NCI-H2081 treated with DMSO at 0.1 percent for 48 hours (cell line): Measurements from ENCODE around the gene TMEM236.

Source experiments
- DNase-seq: peaks from one replicate; lab custom pipeline; 2025; lab: John Stamatoyannopoulos, UW

The TMEM236 gene

DNA sequence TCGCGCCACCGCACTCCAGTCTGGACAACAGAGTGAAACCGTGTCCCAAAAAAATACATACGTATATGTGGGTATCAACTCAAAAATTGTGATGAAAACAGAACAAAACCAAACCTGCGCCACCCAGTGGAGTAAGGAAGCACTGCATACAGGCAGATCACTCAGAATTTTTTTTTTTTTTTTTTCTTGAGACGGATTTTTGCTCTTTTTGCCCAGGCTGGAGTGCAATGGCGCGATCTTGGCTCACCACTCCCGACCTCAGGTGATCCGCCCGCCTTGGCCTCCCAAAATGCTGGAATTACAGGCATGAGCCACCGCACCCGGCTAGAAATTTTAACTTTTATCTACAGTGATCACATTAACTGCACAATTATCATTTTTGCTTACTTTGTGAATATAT lies 9.1 kb upstream of the TMEM236 start:
- DNase-seq: no peak

DNA sequence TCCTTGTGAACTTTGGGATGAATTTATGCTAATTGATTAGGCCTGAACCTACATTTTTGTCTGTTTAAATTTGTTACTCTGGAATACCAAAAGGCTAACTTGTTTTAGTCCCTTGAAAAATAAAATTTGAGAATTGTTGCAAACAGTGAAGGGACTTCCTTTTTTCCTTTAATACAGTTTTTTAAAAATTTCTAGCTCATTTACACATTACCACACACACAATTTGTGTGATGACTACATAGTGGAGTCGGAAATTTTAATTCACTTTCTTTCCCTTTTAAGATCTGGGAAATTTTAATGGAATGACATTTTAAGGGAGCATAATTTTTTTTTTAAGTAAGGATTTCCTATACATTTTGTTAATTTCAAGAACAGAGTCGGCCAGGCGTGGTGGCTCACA lies 8.6 kb upstream of the TMEM236 start:
- no peak for DNase-seq

DNA sequence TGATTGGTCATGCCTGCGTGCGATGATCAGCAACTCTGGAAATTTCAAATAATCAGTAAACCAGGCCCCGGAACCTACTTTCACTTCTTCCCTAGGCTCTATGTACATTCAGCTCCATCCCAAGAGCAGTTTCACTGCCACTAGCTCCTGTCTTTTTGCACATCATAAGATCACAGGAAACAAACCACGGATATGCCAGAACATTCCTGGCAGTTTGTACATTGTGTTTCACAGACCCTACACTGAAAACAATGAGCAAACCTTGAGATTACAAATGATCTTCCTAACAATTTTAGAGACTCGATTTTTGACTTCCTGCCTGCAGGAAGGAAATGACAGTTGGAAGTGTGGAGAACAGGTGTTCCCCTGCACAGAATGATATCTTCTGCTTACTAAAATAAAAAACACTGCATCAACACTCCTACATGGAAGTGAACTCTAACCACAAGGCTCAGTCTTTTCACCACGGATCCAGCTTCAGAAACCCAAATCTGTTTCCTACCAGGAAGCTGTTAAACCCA lies 7.6 kb upstream of the TMEM236 start:
- DNase-seq: no peak

GRCh38 chr10:17747883-17748550 lies 4.0 kb upstream of the TMEM236 start:
- no peak for DNase-seq

GRCh38 chr10:17749890-17750289 lies 2.1 kb upstream of the TMEM236 start:
- DNase-seq: no peak

DNA sequence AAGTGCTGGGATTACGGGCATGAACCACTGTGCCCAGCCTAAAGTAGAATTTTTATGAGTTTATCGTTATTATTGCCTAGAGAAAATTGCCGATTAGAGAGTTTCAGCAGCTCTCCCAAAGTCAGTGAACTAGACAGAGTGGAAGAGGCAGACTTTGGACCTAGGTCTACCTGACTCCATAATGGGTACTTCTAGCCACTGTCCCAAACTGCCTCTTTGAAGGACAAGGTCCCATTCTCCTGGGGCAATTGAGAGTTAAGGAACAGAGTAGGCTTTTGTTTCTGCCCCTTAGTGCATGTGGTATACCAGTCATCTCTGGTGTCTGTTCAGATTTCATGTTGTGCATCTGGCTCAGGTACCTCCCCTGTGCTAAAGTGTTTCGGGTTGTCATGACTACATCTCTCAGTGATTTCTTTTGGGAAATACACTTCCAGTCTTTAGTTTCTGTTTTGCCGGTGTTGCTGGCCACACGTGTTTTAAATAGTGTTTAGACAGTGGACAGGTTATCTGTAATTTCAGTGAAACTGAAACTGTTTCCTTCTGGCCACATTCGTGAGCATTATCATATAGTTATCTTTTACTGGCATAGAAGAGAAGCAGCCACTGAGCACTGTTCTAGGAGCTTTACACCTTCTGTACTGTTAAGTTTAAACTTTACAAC lies 4.7 kb downstream of the TMEM236 start:
- no peak for DNase-seq

GRCh38 chr10:17758200-17758599 lies 6.2 kb downstream of the TMEM236 start:
- DNase-seq: no peak

- no peak for DNase-seq
Measured at GRCh38 chr10:17758896-17759295, 6.9 kb downstream of the TMEM236 start.

DNA sequence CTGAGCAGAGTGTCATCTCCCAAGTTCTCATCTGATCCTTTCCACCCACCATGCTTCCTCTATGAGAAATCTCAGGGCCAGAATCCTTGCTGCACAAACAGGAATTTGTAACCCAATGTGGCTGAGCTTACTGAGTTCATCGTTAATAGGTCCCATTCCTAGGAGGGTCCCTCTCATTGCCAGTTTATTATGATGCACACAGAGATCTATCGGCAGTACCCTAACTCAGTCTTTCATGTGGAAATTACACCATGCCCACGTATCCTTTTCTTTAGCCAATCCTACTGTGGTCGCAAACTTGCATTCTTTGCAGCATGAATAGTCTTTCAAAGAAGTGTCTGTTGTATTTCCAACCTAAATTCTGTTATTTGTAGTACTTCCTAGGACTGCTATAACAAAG lies 12.1 kb downstream of the TMEM236 start:
- no peak for DNase-seq

GRCh38 chr10:17765602-17766001 lies 13.6 kb downstream of the TMEM236 start:
- DNase-seq: no peak

GRCh38 chr10:17766731-17767130 lies 14.7 kb downstream of the TMEM236 start:
- DNase-seq: no peak

GRCh38 chr10:17768496-17768895 lies 16.5 kb downstream of the TMEM236 start:
- DNase-seq: no peak

- DNase-seq: no peak
Measured at GRCh38 chr10:17768957-17769356, 17.0 kb downstream of the TMEM236 start.

DNA sequence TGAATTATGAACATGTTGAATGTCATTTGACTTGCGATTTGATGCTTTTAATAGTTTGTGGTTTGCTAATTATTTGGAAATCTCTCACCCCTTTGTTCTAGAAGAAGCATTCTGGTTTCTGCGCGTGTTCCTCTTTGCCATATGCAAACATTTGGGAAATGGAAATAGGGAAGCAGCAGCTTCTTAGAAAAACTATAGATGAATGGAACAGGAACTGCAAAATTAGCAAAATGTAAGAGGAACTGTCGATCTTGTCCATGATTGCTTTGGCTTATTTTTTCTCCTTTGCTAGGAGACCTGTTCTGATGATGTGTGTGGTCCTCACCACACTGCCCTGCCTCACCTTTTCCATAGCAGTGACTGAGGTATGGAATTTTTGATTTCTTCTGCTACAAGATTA lies 19.0 kb downstream of the TMEM236 start:
- no peak for DNase-seq

DNA sequence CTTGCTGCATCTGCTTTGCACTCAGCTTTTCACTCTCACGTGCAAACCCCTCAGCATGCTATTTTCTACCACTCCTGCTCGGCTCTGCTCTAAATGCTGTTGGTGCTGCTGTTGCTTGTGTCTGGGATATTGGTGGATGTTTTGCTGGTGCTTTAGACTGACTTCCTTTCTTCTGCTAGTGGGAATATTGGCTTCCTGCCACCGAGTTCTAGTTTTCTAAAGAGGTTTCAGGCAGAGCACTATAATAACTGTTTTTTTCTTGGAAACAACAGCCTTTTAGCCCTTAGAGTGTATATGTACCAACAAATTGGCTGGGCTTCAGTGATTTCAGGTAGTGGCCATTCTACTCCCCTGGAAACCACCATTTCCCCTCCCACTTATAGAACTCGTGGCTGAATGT lies 27.8 kb downstream of the TMEM236 start:
- no peak for DNase-seq

- DNase-seq: no peak
Measured at GRCh38 chr10:17780727-17781126, 28.7 kb downstream of the TMEM236 start.

DNA sequence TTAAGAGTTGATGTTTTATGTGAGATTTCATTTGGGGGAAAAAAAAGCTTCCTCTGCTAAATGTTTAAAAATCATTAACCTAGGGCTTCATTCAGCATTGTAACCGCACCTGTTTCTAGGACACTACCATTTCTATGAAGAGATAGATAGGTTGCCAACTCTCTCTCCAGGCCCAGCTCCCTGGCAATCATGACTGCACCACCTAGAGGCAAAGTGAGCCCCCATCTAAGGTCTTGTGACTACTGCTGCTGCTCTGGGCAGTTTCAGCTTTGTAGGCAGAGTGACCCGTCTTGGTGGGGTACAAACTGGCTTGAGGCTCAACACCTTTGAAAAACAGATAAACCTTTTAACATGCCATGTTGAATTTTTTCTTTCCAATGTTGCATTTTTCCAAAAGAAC lies 29.9 kb downstream of the TMEM236 start:
- DNase-seq: no peak

- no peak for DNase-seq
Measured at GRCh38 chr10:17782921-17783665, 31.1 kb downstream of the TMEM236 start.

DNA sequence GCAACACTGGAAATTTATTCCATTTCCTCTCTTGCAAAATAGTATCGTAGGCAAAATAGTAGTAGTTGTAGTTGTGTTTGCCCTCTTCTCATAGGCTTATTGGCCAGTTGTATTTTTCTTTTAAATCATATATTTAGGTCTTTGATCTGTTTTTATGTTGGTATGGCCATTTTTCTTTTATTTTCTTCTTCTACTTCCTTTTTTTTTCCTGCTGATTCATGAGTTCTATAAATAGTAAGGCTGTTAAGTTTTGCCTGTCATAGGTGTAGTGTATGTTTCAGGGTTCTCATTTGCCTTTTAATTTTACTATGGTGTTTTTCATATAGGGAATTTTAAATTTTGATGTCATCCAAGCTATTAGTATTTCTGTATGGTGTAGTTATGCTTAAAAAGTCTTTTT lies 31.8 kb downstream of the TMEM236 start:
- no peak for DNase-seq

- DNase-seq: no peak
Measured at GRCh38 chr10:17784688-17785087, 32.7 kb downstream of the TMEM236 start.

- DNase-seq: no peak
Measured at GRCh38 chr10:17785276-17785930, 33.4 kb downstream of the TMEM236 start.
